Esophagus (tissue), 2 donors: ENCODE measurements around the gene IQSEC1. TPM values are rescaled to one million over a fixed set of nuclear protein-coding genes. Genes with fewer than 3 reads are reported as not detected.

Experiments used
- H3K27ac ChIP-seq, 2 donors: one replicate each; pipeline ENCODE4 v1.5.1; 2013; ENCODE audit warnings: low read depth in 2 of 2, mild to moderate bottlenecking in 2 of 2, inconsistent platforms in 1 of 2, low read length in 1 of 2, moderate library complexity in 1 of 2
- H3K27me3 ChIP-seq, 2 donors: one replicate each; pipeline ENCODE4 v1.6.1; 2013; ENCODE audit warnings: low read length in 2 of 2, control low read depth in 1 of 2, mild to moderate bottlenecking in 1 of 2; ENCODE audit not compliant: insufficient read depth in 2 of 2, control insufficient read depth in 1 of 2
- H3K36me3 ChIP-seq, 2 donors: one replicate each; pipeline ENCODE4 v1.6.1; 2013; ENCODE audit warnings: low read length in 1 of 2; ENCODE audit not compliant: control insufficient read depth in 2 of 2, insufficient read depth in 2 of 2
- H3K4me1 ChIP-seq, 2 donors: one replicate each; pipeline ENCODE4 v1.6.1; 2013; ENCODE audit warnings: low read length in 1 of 2; ENCODE audit not compliant: control insufficient read depth in 2 of 2, insufficient read depth in 2 of 2
- H3K4me3 ChIP-seq, 2 donors: one replicate each; pipeline ENCODE4 v1.5.1; 2013; ENCODE audit warnings: low read length in 2 of 2, mild to moderate bottlenecking in 2 of 2, low read depth in 1 of 2, moderate library complexity in 1 of 2
- H3K9me3 ChIP-seq, 2 donors: one replicate each; pipeline ENCODE4 v1.6.1; 2013; ENCODE audit warnings: mild to moderate bottlenecking in 2 of 2, low read depth in 1 of 2, low read length in 1 of 2, moderate library complexity in 1 of 2; ENCODE audit not compliant: control insufficient read depth in 2 of 2, insufficient read depth in 1 of 2
- WGBS, 2 donors: extraction: QIAGEN DNeasy Blood & Tissue Kit; methylation state at CpG; one replicate each; pipeline ENCODE4 v1.1.7; 2013; 5-methylcytosine and 5-hydroxymethylcytosine counted together
- polyA plus RNA-seq, 2 donors: library from polyadenylated mRNA; stranded (reverse); fragments of 200-250 nt; gene quantifications; one replicate each; pipeline ENCODE4 v1.2.3, GENCODE V29; 2013
- donor health status: healthy with polysubstance abuse.
- donor health status: Bipolar disorder and iron deficiency.

Gene IQSEC1
- 1 to 10 TPM; 4.1 to 5.2 TPM for polyA plus RNA-seq

DNA sequence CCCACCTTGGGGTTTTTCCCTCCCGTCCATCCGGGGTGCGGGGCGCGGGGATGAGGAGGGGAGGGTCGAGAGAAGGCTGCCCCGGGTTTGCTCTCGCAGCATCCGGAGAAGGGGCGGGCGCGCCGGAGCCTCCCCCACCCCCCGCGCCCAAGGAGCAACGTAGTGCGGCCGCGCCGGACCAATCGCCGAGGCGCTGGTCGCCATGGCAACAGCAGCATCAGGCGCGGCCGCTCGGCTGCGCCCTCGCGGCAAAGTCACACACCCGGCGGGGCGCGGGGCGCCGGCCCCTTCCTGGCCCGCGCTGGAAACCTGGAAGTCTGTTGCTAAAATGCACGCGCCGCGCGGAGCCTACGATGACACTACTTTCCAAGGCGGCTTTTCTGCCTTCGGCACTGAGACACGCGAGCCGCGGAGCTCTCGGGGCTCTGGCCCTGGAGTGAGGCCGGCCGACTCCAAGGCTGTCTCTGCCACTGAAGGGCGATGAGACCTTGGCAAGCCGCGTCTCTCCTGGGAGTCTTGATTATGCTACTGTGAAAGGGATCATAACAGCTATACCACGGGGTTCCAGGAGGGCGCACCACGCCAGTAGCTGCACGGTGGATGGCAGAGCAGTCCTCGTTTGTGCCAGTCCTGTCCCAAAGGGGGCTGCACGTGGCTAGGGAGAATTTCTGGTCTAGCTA, at the start of gene IQSEC1:
TSS of gene IQSEC1 (minus strand) at position 104 of the 680 bp plus-strand sequence. CDS start 415 bp downstream, outside the sequence.
- peaks cover 0 to 7% of the 10 kb centered on the region in 2 donors for H3K4me1 ChIP-seq
- no peaks in the 10 kb centered on the region for H3K9me3 ChIP-seq
- WGBS, 2 donors = 7 to 11% methylated on average over 53 to 63 of the region's 63 CpGs
- H3K27me3 ChIP-seq = peaks cover 7 to 8% of the 10 kb centered on the region in 2 donors
- no peak within 1 kb of the TSS for H3K4me3 ChIP-seq
- H3K36me3 ChIP-seq = no peaks in the 10 kb centered on the region
- H3K27ac ChIP-seq = no peak within 1 kb of the TSS

DNA sequence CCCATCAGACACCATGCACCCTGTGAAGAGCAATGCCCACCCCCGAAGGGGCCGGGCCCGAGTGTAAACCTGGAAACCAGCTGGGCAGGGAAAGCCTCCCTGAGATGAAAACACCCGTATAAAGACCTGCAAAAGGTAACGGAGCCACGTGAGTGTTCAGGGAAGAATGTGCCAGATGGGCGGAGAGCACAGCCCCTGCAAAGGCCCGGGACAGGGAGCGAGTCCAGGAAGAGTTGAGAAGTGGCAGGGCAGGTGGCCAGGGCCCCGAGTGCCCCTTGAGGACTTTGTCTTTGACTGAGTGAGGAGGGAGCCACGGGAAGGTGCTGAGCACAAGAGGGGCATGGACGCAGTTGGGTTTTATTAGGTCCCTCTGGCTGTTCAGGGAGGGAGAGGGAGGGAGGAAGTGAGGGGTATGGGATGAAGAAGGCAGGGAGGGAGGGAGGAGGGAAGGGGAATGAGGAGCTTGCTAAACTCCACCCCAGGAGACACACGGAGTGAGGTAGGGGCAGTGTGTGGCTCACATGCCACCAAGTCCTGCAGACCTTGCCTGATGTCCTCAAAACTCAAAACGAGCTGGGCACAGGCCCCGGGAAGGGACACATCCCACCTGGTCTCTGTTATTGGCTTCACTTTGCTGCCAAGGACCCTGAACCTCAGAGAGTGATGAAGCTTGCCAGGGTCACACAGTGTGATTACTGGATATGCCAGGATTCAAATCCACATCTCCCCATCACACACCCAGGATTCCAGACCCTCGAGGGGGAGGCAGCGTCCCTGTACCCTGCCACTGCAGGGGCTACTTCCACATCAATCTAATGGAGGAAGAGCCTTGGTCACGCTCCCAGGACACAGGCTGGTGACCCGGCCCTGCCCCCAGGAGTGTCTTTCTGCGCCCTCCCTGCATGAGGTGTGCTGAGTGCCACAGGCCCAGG, 49.1 kb upstream of the IQSEC1 start:
- no peak overlapping the region for H3K27ac ChIP-seq
- no peaks in the 10 kb centered on the region for H3K4me1 ChIP-seq
- H3K36me3 ChIP-seq = no peaks in the 10 kb centered on the region
- WGBS, 2 donors = 55 to 62% methylated on average over 20 of the region's 20 CpGs
- no peaks in the 10 kb centered on the region for H3K9me3 ChIP-seq
- no peak overlapping the region for H3K4me3 ChIP-seq
- H3K27me3 ChIP-seq = no peaks in the 10 kb centered on the region

DNA sequence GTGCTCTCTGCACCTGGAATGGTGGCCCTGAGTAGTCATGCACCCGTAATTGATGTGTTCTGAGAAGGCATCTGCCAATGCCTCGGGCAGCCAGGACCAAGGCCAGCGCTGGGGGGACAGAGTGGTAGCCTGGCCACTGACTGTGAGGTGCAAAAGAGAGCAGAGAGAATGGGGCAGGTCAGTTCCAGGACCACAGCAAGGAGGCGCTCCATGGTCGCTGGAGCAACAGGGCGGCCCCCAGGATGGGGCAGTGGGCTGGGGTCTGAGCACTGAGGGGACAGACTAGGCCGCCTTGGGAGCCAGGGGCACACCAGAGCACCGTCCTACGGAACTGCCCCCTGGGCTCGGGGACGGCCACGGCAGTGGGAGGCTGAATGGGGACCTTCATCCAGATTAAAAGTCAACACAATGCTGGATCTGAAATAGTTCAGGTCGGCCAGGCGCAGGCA, 48.3 kb upstream of the IQSEC1 start:
- Histone ChIP-seq H3K4me3 (no peak overlapping the region), H3K27me3 (no peaks in the 10 kb centered on the region), H3K9me3 (no peaks in the 10 kb centered on the region), H3K36me3 (no peaks in the 10 kb centered on the region), H3K27ac (no peak overlapping the region), H3K4me1 (no peaks in the 10 kb centered on the region)
- 77 to 86% methylated on average over 14 of the region's 14 CpGs for WGBS, 2 donors

DNA sequence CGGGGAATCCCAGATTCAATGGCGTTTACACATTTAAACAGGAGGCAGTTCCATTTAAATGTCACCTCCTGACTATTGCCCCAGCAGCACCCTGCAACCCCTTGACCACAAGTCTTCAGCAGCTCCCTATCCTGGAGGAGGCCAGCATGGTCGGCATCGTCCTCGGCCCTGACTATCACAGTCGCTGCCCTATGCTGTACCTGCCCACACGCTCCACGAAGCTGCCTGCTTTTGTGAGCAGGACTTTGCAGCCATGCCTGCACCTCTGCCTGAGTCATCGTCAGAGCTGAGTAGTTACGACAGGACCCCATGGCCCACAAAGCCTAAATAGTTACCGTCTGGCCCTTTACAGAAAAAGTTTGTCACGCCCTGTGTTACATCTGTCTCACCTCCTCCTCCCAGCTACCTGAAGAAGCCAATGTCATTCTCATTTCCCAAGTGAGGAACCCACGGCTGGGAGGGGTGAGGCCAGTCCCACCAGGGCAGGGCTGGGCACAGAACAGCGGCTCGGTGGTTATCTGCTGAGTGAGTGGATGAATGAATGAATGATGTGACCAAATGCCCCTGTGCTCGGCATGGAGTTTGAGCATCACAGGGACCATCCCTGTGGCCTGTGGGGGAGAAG, 47.8 kb upstream of the IQSEC1 start:
- no peaks in the 10 kb centered on the region for H3K4me1 ChIP-seq
- no peak overlapping the region for H3K4me3 ChIP-seq
- H3K27me3 ChIP-seq = no peaks in the 10 kb centered on the region
- no peak overlapping the region for H3K27ac ChIP-seq
- H3K36me3 ChIP-seq = no peaks in the 10 kb centered on the region
- no peaks in the 10 kb centered on the region for H3K9me3 ChIP-seq
- WGBS, 2 donors = 83 to 86% methylated on average over 16 of the region's 16 CpGs

DNA sequence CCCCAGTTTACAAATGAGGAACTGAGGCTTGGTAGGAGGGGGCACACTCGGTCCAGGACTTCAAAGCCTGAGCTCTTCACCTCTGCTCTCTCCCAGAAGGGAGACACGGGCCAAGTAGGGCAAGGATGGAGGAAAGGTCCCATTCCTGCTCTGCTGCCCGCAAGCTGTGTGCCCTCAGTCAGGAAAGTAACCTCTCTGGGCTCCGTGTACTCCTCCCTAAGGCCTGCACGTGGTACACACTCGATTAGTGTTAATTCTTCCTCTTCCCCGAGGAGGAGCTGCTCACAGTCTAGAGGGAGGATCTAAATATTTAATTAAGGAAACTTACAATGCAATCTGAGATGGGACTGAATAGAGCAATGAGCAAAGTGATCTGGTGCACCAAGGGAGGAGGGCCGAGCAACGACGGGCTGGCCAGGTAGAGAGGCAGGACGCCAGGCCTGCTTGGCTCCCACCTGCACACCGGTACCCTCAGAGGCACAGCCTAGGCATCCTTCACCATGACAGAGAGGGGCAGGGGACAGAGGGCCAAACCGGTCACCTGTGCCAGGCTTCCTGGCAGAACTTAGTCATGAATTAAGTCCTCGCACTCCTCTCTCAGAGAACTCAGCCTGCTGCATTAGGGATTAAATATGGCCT, 47.2 kb upstream of the IQSEC1 start:
- 57 to 70% methylated on average over 14 of the region's 14 CpGs for WGBS, 2 donors
- Histone ChIP-seq H3K4me3 (no peak overlapping the region), H3K27me3 (no peaks in the 10 kb centered on the region), H3K9me3 (no peaks in the 10 kb centered on the region), H3K36me3 (no peaks in the 10 kb centered on the region), H3K27ac (no peak overlapping the region), H3K4me1 (no peaks in the 10 kb centered on the region)

DNA sequence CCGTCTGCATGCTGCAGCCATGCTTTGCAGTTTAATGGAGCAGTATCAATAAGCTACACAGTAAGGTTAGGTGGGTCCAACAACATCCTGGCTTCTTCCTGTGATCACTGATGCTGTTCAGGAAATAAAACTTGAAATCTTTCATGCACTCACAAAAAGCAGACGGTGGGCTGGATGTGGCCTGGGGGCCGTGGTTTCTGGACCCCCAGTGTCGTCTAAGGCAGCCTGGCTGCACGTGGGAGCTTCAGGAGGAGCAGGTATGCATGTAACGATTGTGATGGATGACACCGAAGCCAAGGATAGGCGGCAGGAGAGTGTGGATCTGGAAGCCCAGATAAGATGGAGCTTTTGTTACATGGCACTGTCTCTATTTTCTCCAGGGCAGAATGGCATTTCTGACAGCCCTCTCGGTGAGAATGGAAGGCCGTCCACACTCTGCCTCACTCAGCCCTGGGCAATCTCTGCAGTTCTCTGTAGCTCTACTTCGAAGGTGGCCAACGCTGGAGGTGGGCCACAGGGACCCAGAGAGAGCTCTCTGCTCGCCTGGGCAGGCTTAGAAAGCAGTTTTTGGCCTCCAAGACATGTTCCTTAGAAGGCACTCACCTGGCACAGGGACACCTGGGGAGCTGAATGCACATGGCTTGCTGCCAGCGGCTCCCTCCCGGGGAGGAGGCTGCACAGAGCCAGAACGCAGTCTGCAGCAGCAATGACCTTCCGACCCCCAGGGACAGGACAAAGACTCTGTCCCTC, 46.4 kb upstream of the IQSEC1 start:
- H3K36me3 ChIP-seq = no peaks in the 10 kb centered on the region
- H3K9me3 ChIP-seq = no peaks in the 10 kb centered on the region
- H3K27ac ChIP-seq = no peak overlapping the region
- no peaks in the 10 kb centered on the region for H3K4me1 ChIP-seq
- H3K27me3 ChIP-seq = no peaks in the 10 kb centered on the region
- H3K4me3 ChIP-seq = no peak overlapping the region
- 47 to 51% methylated on average over 17 of the region's 17 CpGs for WGBS, 2 donors

DNA sequence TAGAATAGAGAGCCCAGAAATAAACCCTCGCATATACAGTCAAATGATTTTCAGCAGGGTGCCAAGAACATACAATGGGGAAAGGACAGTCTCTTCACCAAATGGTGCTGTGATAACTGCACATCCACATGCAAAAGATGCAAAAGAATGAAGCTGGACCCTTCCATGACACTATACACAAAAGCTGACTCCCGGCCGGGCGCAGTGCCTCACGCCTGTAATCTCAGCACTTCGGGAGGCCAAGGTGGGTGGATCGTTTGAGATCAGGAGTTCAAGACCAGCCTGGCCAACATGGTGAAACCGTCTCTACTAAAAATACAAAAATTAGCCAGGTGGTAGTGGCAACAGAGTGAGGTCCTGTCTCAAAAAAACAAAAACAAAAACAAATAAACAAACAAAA, 43.2 kb upstream of the IQSEC1 start:
- H3K4me3 ChIP-seq = no peak overlapping the region
- H3K27me3 ChIP-seq = no peaks in the 10 kb centered on the region
- 73 to 74% methylated on average over 8 of the region's 8 CpGs for WGBS, 2 donors
- H3K9me3 ChIP-seq = no peaks in the 10 kb centered on the region
- no peak overlapping the region for H3K27ac ChIP-seq
- no peaks in the 10 kb centered on the region for H3K36me3 ChIP-seq
- peaks cover 0 to 3% of the 10 kb centered on the region in 2 donors for H3K4me1 ChIP-seq

DNA sequence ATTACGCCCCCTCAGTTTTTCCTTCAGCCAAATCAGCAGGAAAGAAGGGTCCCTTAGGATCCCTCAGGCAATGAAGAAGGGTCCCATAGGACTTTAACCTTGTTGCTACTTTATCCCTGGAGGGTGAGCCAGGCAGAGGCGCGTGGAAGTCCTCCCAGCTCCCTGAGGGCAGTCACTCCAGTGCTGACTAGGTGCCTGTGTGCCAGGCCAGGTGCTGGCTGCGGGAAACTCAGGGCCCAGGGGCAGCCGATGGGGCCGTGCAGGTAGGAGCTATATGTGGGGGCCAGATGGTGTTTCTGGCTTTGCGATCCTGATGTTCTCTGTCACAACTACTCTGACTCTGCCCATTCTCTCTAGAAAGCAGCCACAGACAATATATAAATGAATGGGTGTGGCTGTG, 42.8 kb upstream of the IQSEC1 start:
- Histone ChIP-seq H3K4me3 (no peak overlapping the region), H3K4me1 (peaks cover 0 to 3% of the 10 kb centered on the region in 2 donors), H3K27ac (no peak overlapping the region), H3K36me3 (no peaks in the 10 kb centered on the region), H3K9me3 (no peaks in the 10 kb centered on the region), H3K27me3 (no peaks in the 10 kb centered on the region)
- WGBS, 2 donors = 73 to 90% methylated on average over 7 of the region's 7 CpGs

DNA sequence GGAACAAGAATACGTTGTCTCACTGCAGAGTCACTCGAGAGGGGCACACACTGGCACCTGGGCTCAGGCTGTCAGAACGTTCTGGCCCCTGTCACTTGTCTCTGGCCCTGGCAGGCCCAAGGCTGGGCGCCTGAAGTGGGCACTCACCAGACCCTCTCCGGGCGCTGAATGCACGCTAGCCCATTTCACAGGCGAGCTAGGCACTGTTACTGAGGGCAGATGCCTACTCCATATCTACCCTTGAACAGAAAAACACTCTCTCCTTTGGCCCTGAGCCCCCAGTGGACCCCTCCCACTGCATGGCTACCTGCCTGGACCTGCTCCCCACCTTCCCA, 42.3 kb upstream of the IQSEC1 start:
- peaks cover 0 to 3% of the 10 kb centered on the region in 2 donors for H3K4me1 ChIP-seq
- H3K9me3 ChIP-seq = no peaks in the 10 kb centered on the region
- no peaks in the 10 kb centered on the region for H3K27me3 ChIP-seq
- H3K27ac ChIP-seq = no peak overlapping the region
- no peaks in the 10 kb centered on the region for H3K36me3 ChIP-seq
- 80 to 81% methylated on average over 8 of the region's 8 CpGs for WGBS, 2 donors
- no peak overlapping the region for H3K4me3 ChIP-seq
